Measurements from ENCODE around the gene TRABD2A. TPM values are rescaled to one million over a fixed set of nuclear protein-coding genes. Genes with fewer than 3 reads are reported as not detected.
"Not testable (repeated sequence)": the region's sequence is repeated elsewhere in the genome, so short reads cannot be mapped to it uniquely, and the experiment has no call there.

The TRABD2A gene
- total and polyA plus RNA-seq, 2 experiments from 2014 or later, result not detected

DNA sequence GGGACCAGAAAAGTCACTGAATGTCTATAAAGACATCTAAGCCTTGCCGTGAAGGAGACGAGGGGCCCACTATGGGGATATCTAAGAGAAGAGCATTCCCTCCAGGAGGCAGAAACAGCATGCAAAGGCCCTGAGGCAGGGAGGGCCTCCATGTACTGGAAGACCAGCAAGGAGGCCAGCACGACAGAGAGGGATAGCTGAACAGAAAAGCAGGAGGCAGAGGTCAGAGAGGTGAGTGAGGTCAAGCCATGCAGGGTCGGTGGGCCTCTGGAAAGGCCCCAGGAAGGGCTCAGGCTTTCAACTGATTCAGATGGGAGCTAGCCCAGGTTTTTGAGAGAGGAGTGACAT, 5.7 kb downstream of the TRABD2A start:
- Histone ChIP-seq H3K4me1 (ENCODE audit: low read depth) (no peaks in the 10 kb centered on the region), H3K27ac (no peak overlapping the region), H3K4me3 (no peak overlapping the region), H3K36me3 (no peaks in the 10 kb centered on the region), H3K9me3 (ENCODE audit: low read depth) (no peaks in the 10 kb centered on the region), H3K27me3 (peaks cover 43% of the 10 kb centered on the region)
- TF ChIP-seq, protein P1, sequence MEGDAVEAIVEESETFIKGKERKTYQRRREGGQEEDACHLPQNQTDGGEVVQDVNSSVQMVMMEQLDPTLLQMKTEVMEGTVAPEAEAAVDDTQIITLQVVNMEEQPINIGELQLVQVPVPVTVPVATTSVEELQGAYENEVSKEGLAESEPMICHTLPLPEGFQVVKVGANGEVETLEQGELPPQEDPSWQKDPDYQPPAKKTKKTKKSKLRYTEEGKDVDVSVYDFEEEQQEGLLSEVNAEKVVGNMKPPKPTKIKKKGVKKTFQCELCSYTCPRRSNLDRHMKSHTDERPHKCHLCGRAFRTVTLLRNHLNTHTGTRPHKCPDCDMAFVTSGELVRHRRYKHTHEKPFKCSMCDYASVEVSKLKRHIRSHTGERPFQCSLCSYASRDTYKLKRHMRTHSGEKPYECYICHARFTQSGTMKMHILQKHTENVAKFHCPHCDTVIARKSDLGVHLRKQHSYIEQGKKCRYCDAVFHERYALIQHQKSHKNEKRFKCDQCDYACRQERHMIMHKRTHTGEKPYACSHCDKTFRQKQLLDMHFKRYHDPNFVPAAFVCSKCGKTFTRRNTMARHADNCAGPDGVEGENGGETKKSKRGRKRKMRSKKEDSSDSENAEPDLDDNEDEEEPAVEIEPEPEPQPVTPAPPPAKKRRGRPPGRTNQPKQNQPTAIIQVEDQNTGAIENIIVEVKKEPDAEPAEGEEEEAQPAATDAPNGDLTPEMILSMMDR (IDR thresholded peaks at IDR 0.05; ENCODE audit: low read depth, low read length), result no peak
- DNase-seq (ENCODE audit: low read depth in 1 of 2, low spot score in 1 of 2), result no peak

DNA sequence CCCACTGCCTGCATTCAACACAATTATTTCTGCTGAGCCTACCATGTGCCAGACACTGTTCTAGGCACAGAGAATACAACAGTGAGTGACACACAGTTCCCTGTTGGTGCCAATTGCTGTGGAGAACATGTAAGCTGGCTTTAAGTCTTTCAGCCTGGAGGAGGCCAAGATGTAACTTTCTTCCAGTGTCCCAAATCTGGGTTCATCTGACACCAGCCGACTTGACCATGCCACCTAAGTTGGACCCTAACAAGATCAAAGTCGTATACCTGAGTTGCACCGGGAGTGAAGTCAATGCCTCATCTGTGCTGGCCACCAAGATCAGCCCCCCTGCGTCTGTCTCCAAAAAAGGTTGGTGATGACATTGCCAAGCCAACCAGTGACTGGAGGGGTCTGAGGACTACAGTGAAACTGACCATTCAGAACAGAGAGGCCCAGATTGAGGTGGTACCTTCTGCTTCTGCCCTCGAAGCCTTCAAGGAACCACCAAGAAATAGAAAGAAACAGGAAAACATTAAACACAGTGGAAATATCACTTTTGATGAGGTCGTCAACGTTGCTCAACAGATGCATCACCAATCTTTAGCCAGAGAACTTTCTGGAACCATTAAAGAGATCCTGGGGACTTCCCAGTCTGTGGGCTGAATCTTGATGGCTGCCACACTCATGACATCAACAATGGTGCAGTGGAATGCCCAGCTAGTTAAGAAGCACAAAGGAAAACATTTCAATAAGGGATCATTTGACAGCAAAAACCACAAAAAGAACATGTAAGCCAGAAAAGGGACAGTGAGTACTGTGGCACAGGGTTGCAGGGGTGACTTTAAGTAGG, 6.3 kb downstream of the TRABD2A start:
- TF ChIP-seq, protein P1 (IDR thresholded peaks at IDR 0.05; ENCODE audit: low read depth, low read length), result no peak
- H3K27ac ChIP-seq, result no peak overlapping the region
- DNase-seq (ENCODE audit: low read depth in 1 of 2, low spot score in 1 of 2), result no peak
- H3K4me3 ChIP-seq, result no peak overlapping the region
- peaks cover 37% of the 10 kb centered on the region for H3K27me3 ChIP-seq
- no peaks in the 10 kb centered on the region for H3K9me3 ChIP-seq (ENCODE audit: low read depth)
- H3K36me3 ChIP-seq, result no peaks in the 10 kb centered on the region
- H3K4me1 ChIP-seq (ENCODE audit: low read depth), result no peaks in the 10 kb centered on the region

DNA sequence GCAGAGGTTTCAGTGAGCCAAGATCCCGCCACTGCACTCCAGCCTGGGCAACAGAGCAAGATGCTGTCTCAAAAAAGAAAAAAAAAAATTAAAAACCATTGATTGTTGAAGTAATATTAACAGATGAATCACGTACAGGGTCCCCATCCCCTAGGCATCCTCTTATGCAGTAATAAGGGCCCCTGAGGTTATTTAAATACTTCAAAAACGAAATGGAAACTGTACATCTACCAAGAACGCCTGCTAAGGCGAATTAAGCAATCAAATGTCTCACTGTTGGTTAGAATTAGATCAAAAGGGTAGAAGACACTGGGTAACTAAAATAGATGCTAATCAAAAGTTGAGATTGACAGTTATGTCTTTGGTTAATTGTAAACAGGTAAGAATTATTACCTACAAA, 7.5 kb downstream of the TRABD2A start:
- Histone ChIP-seq H3K27ac (no peak overlapping the region), H3K36me3 (no peaks in the 10 kb centered on the region), H3K4me1 (ENCODE audit: low read depth) (no peaks in the 10 kb centered on the region), H3K4me3 (no peak overlapping the region), H3K27me3 (peaks cover 25% of the 10 kb centered on the region), H3K9me3 (ENCODE audit: low read depth) (no peaks in the 10 kb centered on the region)
- TF ChIP-seq, protein P1 (IDR thresholded peaks at IDR 0.05; ENCODE audit: low read depth, low read length), result no peak
- DNase-seq (ENCODE audit: low read depth in 1 of 2, low spot score in 1 of 2), result no peak

DNA sequence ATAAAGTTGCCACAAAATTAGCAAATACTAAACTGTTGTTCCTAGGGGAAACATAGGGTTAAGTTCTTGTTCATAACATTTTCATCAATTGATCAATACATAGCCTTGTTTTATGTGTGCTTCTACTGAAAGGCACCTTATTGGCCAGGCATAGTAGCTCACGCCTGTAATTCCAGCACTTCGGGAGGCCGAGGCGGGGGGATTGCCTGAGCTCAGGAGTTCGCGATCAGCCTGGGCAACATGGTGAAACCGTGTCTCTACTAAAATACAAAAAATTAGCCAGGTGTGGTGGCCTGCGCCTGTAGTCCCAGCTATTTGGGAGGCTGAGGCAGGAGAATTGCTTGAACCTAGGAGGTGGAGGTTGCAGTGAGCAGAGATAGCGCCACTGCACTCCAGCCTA, 8.2 kb downstream of the TRABD2A start:
- peaks cover 18% of the 10 kb centered on the region for H3K27me3 ChIP-seq
- H3K9me3 ChIP-seq (ENCODE audit: low read depth); H3K4me3 ChIP-seq; DNase-seq (ENCODE audit: low read depth in 1 of 2, low spot score in 1 of 2); H3K4me1 ChIP-seq (ENCODE audit: low read depth); H3K36me3 ChIP-seq; H3K27ac ChIP-seq: not testable (repeated sequence)

DNA sequence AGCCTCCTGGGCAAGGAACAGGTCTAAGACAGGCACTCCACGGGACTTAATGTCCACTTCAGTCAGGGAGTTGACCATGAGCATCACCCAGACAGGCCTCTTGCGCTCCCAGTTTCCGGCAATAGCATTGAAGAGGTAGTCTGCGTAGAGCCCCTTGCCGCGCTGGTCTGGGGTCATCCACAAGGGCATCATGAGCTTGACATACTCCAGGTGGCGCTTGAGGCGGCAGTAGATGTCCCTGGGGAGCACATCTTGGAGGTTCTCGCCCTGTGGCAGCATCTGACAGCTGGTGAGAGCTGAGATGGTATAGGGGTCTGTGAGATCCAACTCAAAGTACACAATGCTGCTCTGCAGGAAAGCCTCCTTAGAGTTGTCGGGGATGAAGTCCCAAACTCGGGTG, 10.6 kb downstream of the TRABD2A start:
- no peak for DNase-seq (ENCODE audit: low read depth in 1 of 2, low spot score in 1 of 2)
- Histone ChIP-seq H3K36me3 (no peaks in the 10 kb centered on the region), H3K27ac (no peak overlapping the region), H3K4me3 (no peak overlapping the region), H3K4me1 (ENCODE audit: low read depth) (no peaks in the 10 kb centered on the region), H3K27me3 (no peaks in the 10 kb centered on the region), H3K9me3 (ENCODE audit: low read depth) (no peaks in the 10 kb centered on the region)
- TF ChIP-seq, protein P1 (IDR thresholded peaks at IDR 0.05; ENCODE audit: low read depth, low read length), result no peak

DNA sequence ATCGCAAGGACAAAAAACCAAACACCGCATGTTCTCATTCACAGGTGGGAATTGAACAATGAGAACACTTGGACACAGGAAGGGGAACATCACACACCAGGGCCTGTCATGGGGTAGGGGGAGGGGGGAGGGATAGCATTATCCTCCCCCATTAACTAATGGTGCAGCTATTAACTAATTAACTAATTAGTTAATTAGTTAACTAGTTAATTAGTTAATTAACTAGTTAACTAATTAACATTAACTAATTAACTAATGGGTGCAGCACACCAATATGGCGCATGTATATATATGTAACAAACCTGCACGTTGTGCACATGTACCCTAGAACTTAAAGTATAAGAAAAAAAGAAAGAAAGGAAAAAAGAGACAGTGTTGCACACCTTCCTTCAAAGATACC, 12.6 kb downstream of the TRABD2A start:
- not testable (repeated sequence) for H3K4me1 ChIP-seq (ENCODE audit: low read depth); DNase-seq (ENCODE audit: low read depth in 1 of 2, low spot score in 1 of 2); H3K27me3 ChIP-seq; H3K27ac ChIP-seq; H3K4me3 ChIP-seq; H3K36me3 ChIP-seq; H3K9me3 ChIP-seq (ENCODE audit: low read depth)
